HG03280 (cell line): Measurements from ENCODE around the gene BACE1-AS.

Experiments
- ATAC-seq: cut with Tn5 transposase; IDR thresholded peaks from one replicate; pipeline ENCODE4 v1.9.1; 2021; ENCODE audit warnings: mild to moderate bottlenecking, moderate library complexity; ENCODE audit not compliant: unreplicated experiment

Gene BACE1-AS

GRCh38 chr11:117289795-117290194 lies 1.4 kb upstream of the BACE1-AS start:
- no peak for ATAC-seq

GRCh38 chr11:117292616-117293015 lies 1.5 kb downstream of the BACE1-AS start:
- no peak for ATAC-seq

GRCh38 chr11:117295438-117296137 lies 4.4 kb downstream of the BACE1-AS start:
- ATAC-seq, result no peak

- no peak for ATAC-seq
These were observed 5.7 kb downstream of the BACE1-AS start for GRCh38 chr11:117296881-117297280.

- ATAC-seq, result no peak
These were observed 7.0 kb downstream of the BACE1-AS start for GRCh38 chr11:117298195-117298594.

GRCh38 chr11:117299351-117300282 lies 8.5 kb downstream of the BACE1-AS start:
- no peak for ATAC-seq

- ATAC-seq, result no peak
These were observed 9.1 kb downstream of the BACE1-AS start for GRCh38 chr11:117300283-117300663.

GRCh38 chr11:117300773-117301172 lies 9.6 kb downstream of the BACE1-AS start:
- no peak for ATAC-seq

GRCh38 chr11:117302228-117302627 lies 11.1 kb downstream of the BACE1-AS start:
- no peak for ATAC-seq

- ATAC-seq, result no peak
These were observed 12.0 kb downstream of the BACE1-AS start for GRCh38 chr11:117303101-117303500.

- ATAC-seq, result no peak
These were observed 12.6 kb downstream of the BACE1-AS start for GRCh38 chr11:117303646-117304315.

GRCh38 chr11:117305145-117305544 lies 14.0 kb downstream of the BACE1-AS start:
- no peak for ATAC-seq

- no peak for ATAC-seq
These were observed 18.2 kb downstream of the BACE1-AS start for GRCh38 chr11:117309310-117309709.

GRCh38 chr11:117313091-117313490 lies 21.9 kb downstream of the BACE1-AS start:
- ATAC-seq, result no peak

- ATAC-seq, result no peak
These were observed 23.0 kb downstream of the BACE1-AS start for GRCh38 chr11:117313828-117314768.

GRCh38 chr11:117314840-117315239 lies 23.7 kb downstream of the BACE1-AS start:
- no peak for ATAC-seq

- no peak for ATAC-seq
These were observed 24.4 kb downstream of the BACE1-AS start for GRCh38 chr11:117315285-117316196.

GRCh38 chr11:117316197-117316961 lies 25.2 kb downstream of the BACE1-AS start, which contains the start of gene BACE1:
TSS of gene BACE1 (minus strand) at chr11:117316256. CDS start at chr11:117315795, 461 bp downstream.
- no peak for ATAC-seq
